GM12865 (cell line): ENCODE results near the gene GABBR2.

Experiments used
- DNase-seq: peaks from one replicate; pipeline ENCODE4 v3.0.0; 2010; ENCODE audit warnings: low read depth
- H3K4me3 ChIP-seq: 2 replicates; pipeline ENCODE4 v1.5.1; 2011; ENCODE audit warnings: mild to moderate bottlenecking, low read depth, low read length, control low read depth
- CTCF ChIP-seq: IDR thresholded peaks from 2 replicates; pipeline ENCODE4 v1.5.1; 2011; ENCODE audit warnings: low read length, control low read depth, low read depth, inconsistent platforms; ENCODE audit not compliant: insufficient read depth; ENCODE audit errors: missing control alignments

The GABBR2 gene

GRCh38 chr9:98635374-98635773 is 73.4 kb downstream of the GABBR2 start:
- no peak for TF ChIP-seq CTCF
- H3K4me3 ChIP-seq: no peak overlapping the region
- no peak for DNase-seq

GRCh38 chr9:98634685-98635336 is 73.9 kb downstream of the GABBR2 start:
- TF ChIP-seq CTCF: no peak
- DNase-seq: no peak

GRCh38 chr9:98632839-98633238 is 75.9 kb downstream of the GABBR2 start:
- DNase-seq: no peak
- TF ChIP-seq CTCF: no peak
- no peak overlapping the region for H3K4me3 ChIP-seq

More at GRCh38 chr9:98634685-98635336, 73.9 kb downstream of the GABBR2 start:
- no peak overlapping the region for H3K4me3 ChIP-seq

GRCh38 chr9:98627296-98627695 is 81.4 kb downstream of the GABBR2 start:
- no peak overlapping the region for H3K4me3 ChIP-seq
- no peak for TF ChIP-seq CTCF
- no peak for DNase-seq

- H3K4me3 ChIP-seq: no peak overlapping the region
- no peak for TF ChIP-seq CTCF
- no peak for DNase-seq
Measured at GRCh38 chr9:98625728-98626127, 83.0 kb downstream of the GABBR2 start.

- no peak overlapping the region for H3K4me3 ChIP-seq
- TF ChIP-seq CTCF: no peak
- DNase-seq: no peak
Measured at GRCh38 chr9:98619788-98620187, 88.9 kb downstream of the GABBR2 start.

GRCh38 chr9:98615633-98616032 is 93.1 kb downstream of the GABBR2 start:
- no peak overlapping the region for H3K4me3 ChIP-seq
- DNase-seq: no peak
- TF ChIP-seq CTCF: no peak
